Smooth muscle cell (in vitro differentiated cells): ENCODE measurements around the gene FRMD3. TPM values are rescaled to one million over a fixed set of nuclear protein-coding genes. Genes with fewer than 3 reads are reported as not detected.

Experiments
- DNase-seq: peaks from one replicate; lab custom pipeline; 2025; ENCODE audit not compliant: unreplicated experiment; lab: John Stamatoyannopoulos, UW
- H2AFZ ChIP-seq: fragments of 200-600 bp; sonication (generic); 2 replicates; pipeline ENCODE4 v1.6.0; 2016; ENCODE audit warnings: antibody characterized with exemption, low read depth, mild to moderate bottlenecking
- H3F3A ChIP-seq: fragments of 200-600 bp; sonication (generic); 2 replicates; pipeline ENCODE4 v1.6.0; 2017; ENCODE audit warnings: antibody characterized with exemption, low read depth
- H3K27ac ChIP-seq: fragments of 200-600 bp; sonication (generic); 2 replicates; pipeline ENCODE4 v1.5.1; 2016; ENCODE audit warnings: low read depth, mild to moderate bottlenecking
- H3K27me3 ChIP-seq: fragments of 200-600 bp; sonication (generic); 2 replicates; pipeline ENCODE4 v1.6.1; 2016; ENCODE audit warnings: low read depth, mild to moderate bottlenecking
- H3K36me3 ChIP-seq: fragments of 200-600 bp; sonication (generic); 2 replicates; pipeline ENCODE4 v1.5.1; 2016; ENCODE audit warnings: low read depth
- H3K4me1 ChIP-seq: fragments of 200-600 bp; sonication (generic); 2 replicates; pipeline ENCODE4 v1.5.1; 2016; ENCODE audit warnings: low read depth
- H3K4me2 ChIP-seq: fragments of 200-600 bp; sonication (generic); 2 replicates; pipeline ENCODE4 v1.6.0; 2016; ENCODE audit warnings: mild to moderate bottlenecking
- H3K4me3 ChIP-seq: fragments of 200-600 bp; sonication (generic); 2 replicates; pipeline ENCODE4 v1.5.1; 2016; ENCODE audit warnings: mild to moderate bottlenecking
- H3K79me2 ChIP-seq: fragments of 200-600 bp; sonication (generic); 2 replicates; pipeline ENCODE4 v1.6.0; 2016; ENCODE audit warnings: low read depth, mild to moderate bottlenecking
- H3K9ac ChIP-seq: fragments of 200-600 bp; sonication (generic); 2 replicates; pipeline ENCODE4 v1.6.0; 2016; ENCODE audit warnings: low read depth
- H3K9me3 ChIP-seq: fragments of 200-600 bp; sonication (generic); replicated peaks from 2 replicates; pipeline ENCODE4 v1.5.1; 2016; ENCODE audit warnings: low read depth
- H4K20me1 ChIP-seq: fragments of 200-600 bp; sonication (generic); 2 replicates; pipeline ENCODE4 v1.6.0; 2016; ENCODE audit warnings: low read depth
- CTCF ChIP-seq: fragments of 200-600 bp; sonication (generic); IDR thresholded peaks from 2 replicates; pipeline ENCODE4 v1.5.1; 2017; ENCODE audit warnings: borderline replicate concordance, mild to moderate bottlenecking, antibody characterized with exemption; ENCODE audit not compliant: insufficient read depth, poor library complexity, severe bottlenecking
- WGBS: methylation state at CpG from one replicate; pipeline ENCODE4 v1.1.7; 2016; ENCODE audit warnings: low lambda C conversion rate; 5-methylcytosine and 5-hydroxymethylcytosine counted together
- polyA plus RNA-seq: library from polyadenylated mRNA; unstranded; fragments of >200 nt; fragmentation: Nextera tagmentation; extraction: Ambion mirVana; gene quantifications from 2 replicates; pipeline ENCODE4 v1.2.1, GENCODE V29; 2016
- total RNA-seq: library from RNA; depleted of rRNA; stranded (reverse); fragments of >200 nt; gene quantifications from 2 replicates; pipeline ENCODE4 v1.2.3, GENCODE V29; 2014

The FRMD3 gene
- total and polyA plus RNA-seq, 2 experiments from 2014 or later: 0.72 to 2.8 TPM

- H3K27ac ChIP-seq: no peak overlapping the region
- no peak for DNase-seq
- 69% methylated on average over 3 of the region's 3 CpGs for WGBS
Measured at GRCh38 chr9:83468821-83469220, 69.4 kb downstream of the FRMD3 start.

GRCh38 chr9:83466877-83467276 lies 71.3 kb downstream of the FRMD3 start:
- H3K79me2 ChIP-seq: no peaks in the 10 kb centered on the region
- no peaks in the 10 kb centered on the region for H4K20me1 ChIP-seq
- DNase-seq: no peak
- no peaks in the 10 kb centered on the region for H3K27me3 ChIP-seq
- no peak for TF ChIP-seq CTCF
- H2AFZ ChIP-seq: no peak overlapping the region
- 58% methylated on average over 2 of the region's 2 CpGs for WGBS
- H3K9me3 ChIP-seq: no peaks in the 10 kb centered on the region
- H3F3A ChIP-seq: no peaks in the 10 kb centered on the region
- no peaks in the 10 kb centered on the region for H3K36me3 ChIP-seq
- no peak overlapping the region for H3K27ac ChIP-seq
- no peak overlapping the region for H3K4me2 ChIP-seq
- no peak overlapping the region for H3K9ac ChIP-seq
- H3K4me3 ChIP-seq: no peak overlapping the region
- H3K4me1 ChIP-seq: peaks cover 7% of the 10 kb centered on the region

More at GRCh38 chr9:83468821-83469220, 69.4 kb downstream of the FRMD3 start:
- Histone ChIP-seq H3K9ac (no peak overlapping the region), H3K4me3 (no peak overlapping the region), H3K4me2 (no peak overlapping the region), H3K4me1 (peaks cover 7% of the 10 kb centered on the region), H3K9me3 (no peaks in the 10 kb centered on the region), H2AFZ (no peak overlapping the region), H3K27me3 (no peaks in the 10 kb centered on the region), H3F3A (no peaks in the 10 kb centered on the region), H3K36me3 (no peaks in the 10 kb centered on the region), H3K79me2 (no peaks in the 10 kb centered on the region), H4K20me1 (no peaks in the 10 kb centered on the region)
- no peak for TF ChIP-seq CTCF

GRCh38 chr9:83466351-83466750 lies 71.8 kb downstream of the FRMD3 start:
- no peaks in the 10 kb centered on the region for H3K27me3 ChIP-seq
- no peak for DNase-seq
- no peak overlapping the region for H3K27ac ChIP-seq
- no peaks in the 10 kb centered on the region for H3F3A ChIP-seq
- H3K9me3 ChIP-seq: no peaks in the 10 kb centered on the region
- H3K79me2 ChIP-seq: no peaks in the 10 kb centered on the region
- H3K4me3 ChIP-seq: no peak overlapping the region
- no peaks in the 10 kb centered on the region for H3K36me3 ChIP-seq
- H3K9ac ChIP-seq: no peak overlapping the region
- no peak overlapping the region for H3K4me2 ChIP-seq
- no peak for TF ChIP-seq CTCF
- no peaks in the 10 kb centered on the region for H4K20me1 ChIP-seq
- no peak overlapping the region for H2AFZ ChIP-seq
- WGBS: 91% methylated on average over 6 of the region's 6 CpGs
- H3K4me1 ChIP-seq: peaks cover 7% of the 10 kb centered on the region

GRCh38 chr9:83459830-83460229 lies 78.4 kb downstream of the FRMD3 start:
- no peak for TF ChIP-seq CTCF
- H3K27me3 ChIP-seq: no peaks in the 10 kb centered on the region
- H3K4me2 ChIP-seq: no peak overlapping the region
- H3K4me3 ChIP-seq: no peak overlapping the region
- H4K20me1 ChIP-seq: no peaks in the 10 kb centered on the region
- no peaks in the 10 kb centered on the region for H3K4me1 ChIP-seq
- no peaks in the 10 kb centered on the region for H3K79me2 ChIP-seq
- no peaks in the 10 kb centered on the region for H3K36me3 ChIP-seq
- H3K9me3 ChIP-seq: no peaks in the 10 kb centered on the region
- no peak overlapping the region for H3K27ac ChIP-seq
- no peak overlapping the region for H2AFZ ChIP-seq
- H3F3A ChIP-seq: no peaks in the 10 kb centered on the region
- no peak for DNase-seq
- no peak overlapping the region for H3K9ac ChIP-seq
- 88% methylated on average over 4 of the region's 4 CpGs for WGBS
